Measurements from ENCODE around the gene SEMA5A.
A peak's percentile ranks its signal among the peaks of the same experiment; 100 is the strongest.

SEMA5A gene

DNA sequence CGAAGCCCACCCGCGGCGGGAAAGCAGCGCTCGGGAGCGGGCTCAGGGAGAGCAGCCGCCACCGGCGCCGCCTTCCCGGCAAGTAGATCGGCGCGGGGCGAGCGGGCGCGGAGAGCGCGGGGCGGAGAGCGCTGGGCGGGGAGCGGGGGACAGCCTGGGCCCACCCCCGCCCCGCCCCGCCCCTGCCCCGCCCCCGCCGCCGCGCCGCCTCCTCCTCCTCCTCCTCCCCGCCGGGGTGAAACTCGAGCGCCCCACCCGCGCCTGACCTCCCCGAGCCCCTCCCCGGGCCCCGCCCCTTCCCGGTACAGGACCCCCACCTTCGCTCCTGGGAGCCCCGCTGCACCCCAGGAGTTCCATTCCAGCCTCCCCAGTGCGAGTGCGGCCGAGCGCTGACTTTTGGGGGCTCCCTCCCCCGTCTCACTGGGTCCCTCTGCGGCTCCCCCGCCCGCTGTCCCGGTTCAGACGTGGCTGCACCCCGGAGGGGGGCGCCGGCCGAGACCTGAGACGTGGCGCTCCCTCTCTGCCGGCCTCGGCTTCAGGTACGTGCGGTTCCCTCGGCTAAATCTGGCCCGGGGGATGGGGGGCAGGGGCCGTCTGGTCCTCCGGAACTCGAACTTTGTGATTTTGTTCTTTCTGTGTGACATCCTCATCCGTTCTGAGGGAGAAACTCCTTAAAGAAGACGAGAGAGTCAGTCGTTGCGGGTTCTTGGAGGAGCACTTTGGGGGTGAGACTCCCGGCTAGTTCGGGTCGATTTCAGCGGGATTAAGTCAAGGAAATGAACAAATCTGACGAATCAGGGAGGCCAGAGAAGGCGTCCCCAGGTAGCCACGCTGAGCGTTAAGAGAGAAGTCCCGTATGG, at the start of gene SEMA5A:
TSS of gene SEMA5A (minus strand) at position 84 of the 860 bp plus-strand sequence. CDS start 166,129 bp downstream, outside the sequence.
- peak; percentile 27 to 79 for DNase-seq (ENCODE audit: low spot score in 2 of 2)
- in situ Hi-C loops (cut with MboI; ENCODE audit: low sequenced_read_pairs) = loop anchor here (25.0 kb wide), 1 partner anchor 184 kb away; no protein-coding TSS in a partner anchor
- H3K9me3 ChIP-seq = no peaks in the 10 kb centered on the region
- no peaks in the 10 kb centered on the region for H3K36me3 ChIP-seq (replicated peaks)
- peaks cover 4% of the 10 kb centered on the region; the same call in 1 of the 2 replicates for H3K4me1 ChIP-seq
- H3K4me3 ChIP-seq = peak within 1 kb of the TSS; percentile 47
- peaks cover 6% of the 10 kb centered on the region for H3K27me3 ChIP-seq (ENCODE audit: low read depth)

- DNase-seq (ENCODE audit: low spot score in 2 of 2) = no peak
- in situ Hi-C loops (cut with MboI; ENCODE audit: low sequenced_read_pairs) = no loop called here
- H3K27me3 ChIP-seq (ENCODE audit: low read depth) = no peaks in the 10 kb centered on the region
- H3K36me3 ChIP-seq (replicated peaks) = no peaks in the 10 kb centered on the region
- H3K4me1 ChIP-seq = no peaks in the 10 kb centered on the region
- H3K4me3 ChIP-seq = no peak overlapping the region
- no peaks in the 10 kb centered on the region for H3K9me3 ChIP-seq
These were observed 49.0 kb upstream of the SEMA5A start for GRCh38 chr5:9594913-9595312.

DNA sequence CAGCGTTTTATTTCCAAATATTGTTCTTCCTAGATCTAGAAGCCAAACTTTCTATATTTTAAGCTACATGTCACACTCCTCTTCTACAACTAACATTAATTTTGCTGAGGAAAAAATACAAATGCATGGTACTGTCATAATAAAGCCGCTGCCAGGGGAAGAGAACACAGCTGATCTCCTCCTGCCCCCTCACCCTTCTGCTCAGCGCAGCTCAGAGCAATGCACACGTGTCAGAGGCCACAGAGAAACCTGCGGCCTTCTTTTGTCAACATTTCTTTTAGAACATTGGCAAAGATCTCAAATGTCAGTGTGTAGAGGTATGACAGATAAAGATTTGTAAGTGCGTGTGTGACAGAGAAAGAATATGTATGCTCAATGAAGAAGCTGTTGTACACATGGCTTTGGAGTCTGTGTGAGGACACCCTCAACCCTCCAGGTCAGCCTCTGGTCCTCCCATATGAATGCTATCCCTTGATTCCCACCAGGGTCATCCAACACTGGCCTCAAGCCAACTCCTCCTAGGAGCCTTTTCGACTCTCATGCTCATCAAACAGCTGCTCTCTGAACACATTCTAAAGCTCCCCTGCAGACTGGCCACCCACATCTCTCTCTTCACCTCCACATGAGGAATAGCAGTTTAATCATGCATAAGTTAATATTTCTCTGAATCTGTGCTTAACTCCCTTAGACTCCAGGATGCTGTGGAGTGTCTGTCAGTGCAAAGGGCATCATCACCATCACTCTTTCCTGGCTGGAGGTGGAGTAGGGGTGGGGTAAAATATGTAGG, 43.4 kb upstream of the SEMA5A start:
- Histone ChIP-seq H3K36me3 (replicated peaks) (no peaks in the 10 kb centered on the region), H3K4me1 (no peaks in the 10 kb centered on the region), H3K27me3 (ENCODE audit: low read depth) (no peaks in the 10 kb centered on the region), H3K4me3 (no peak overlapping the region), H3K9me3 (no peaks in the 10 kb centered on the region)
- no peak for DNase-seq (ENCODE audit: low spot score in 2 of 2)
- in situ Hi-C loops (cut with MboI; ENCODE audit: low sequenced_read_pairs) = no loop called here

GRCh38 chr5:9588254-9588653, 42.4 kb upstream of the SEMA5A start:
- no peak overlapping the region for H3K4me3 ChIP-seq
- H3K4me1 ChIP-seq = no peaks in the 10 kb centered on the region
- no peak for DNase-seq (ENCODE audit: low spot score in 2 of 2)
- in situ Hi-C loops (cut with MboI; ENCODE audit: low sequenced_read_pairs) = no loop called here
- H3K9me3 ChIP-seq = no peaks in the 10 kb centered on the region
- H3K27me3 ChIP-seq (ENCODE audit: low read depth) = no peaks in the 10 kb centered on the region
- no peaks in the 10 kb centered on the region for H3K36me3 ChIP-seq (replicated peaks)

GRCh38 chr5:9587135-9587534, 41.3 kb upstream of the SEMA5A start:
- Histone ChIP-seq H3K27me3 (ENCODE audit: low read depth) (no peaks in the 10 kb centered on the region), H3K4me1 (no peaks in the 10 kb centered on the region), H3K9me3 (no peaks in the 10 kb centered on the region), H3K36me3 (replicated peaks) (no peaks in the 10 kb centered on the region), H3K4me3 (no peak overlapping the region)
- DNase-seq (ENCODE audit: low spot score in 2 of 2) = no peak
- in situ Hi-C loops (cut with MboI; ENCODE audit: low sequenced_read_pairs) = no loop called here

DNA sequence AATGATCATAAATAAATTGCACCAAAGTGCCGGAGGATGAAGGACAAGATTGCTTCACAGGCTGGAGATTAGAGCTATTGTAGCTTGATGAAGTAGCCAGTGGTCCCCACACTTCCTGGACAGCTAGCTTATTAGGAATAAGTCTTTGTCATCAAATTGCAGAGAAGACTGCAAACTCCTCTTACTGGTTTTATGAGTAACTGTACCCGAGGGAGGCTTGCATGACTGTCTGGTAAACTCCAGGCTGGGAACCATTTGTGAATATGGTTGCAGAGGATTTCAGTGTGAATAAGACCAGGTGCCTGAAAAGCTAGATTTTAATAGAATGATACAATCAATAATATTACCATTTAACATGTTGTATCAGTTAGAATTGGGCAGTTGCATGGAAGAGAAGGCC, 36.5 kb upstream of the SEMA5A start:
- Histone ChIP-seq H3K9me3 (no peaks in the 10 kb centered on the region), H3K4me3 (no peak overlapping the region), H3K27me3 (ENCODE audit: low read depth) (no peaks in the 10 kb centered on the region), H3K4me1 (no peaks in the 10 kb centered on the region), H3K36me3 (replicated peaks) (no peaks in the 10 kb centered on the region)
- DNase-seq (ENCODE audit: low spot score in 2 of 2) = no peak
- in situ Hi-C loops (cut with MboI; ENCODE audit: low sequenced_read_pairs) = no loop called here

DNA sequence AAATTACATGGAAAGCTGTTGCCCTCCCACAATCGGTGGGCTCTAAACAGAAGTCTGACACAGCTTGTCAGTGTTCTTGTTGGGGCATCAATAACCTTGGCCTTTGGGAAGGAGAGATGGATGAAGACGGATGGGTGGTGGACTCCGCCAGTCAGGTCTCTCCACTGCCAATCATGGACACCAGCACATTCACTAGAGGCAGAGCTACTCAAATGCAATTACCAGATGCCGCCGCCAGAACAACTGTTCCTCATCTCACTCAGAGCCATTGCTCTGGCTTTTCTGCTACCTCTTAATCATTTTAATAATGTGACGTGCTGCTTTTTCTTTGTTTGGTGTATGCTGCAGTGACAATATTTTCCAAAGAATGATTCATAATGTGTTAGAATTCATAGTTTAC, 27.9 kb upstream of the SEMA5A start:
- Histone ChIP-seq H3K4me3 (no peak overlapping the region), H3K27me3 (ENCODE audit: low read depth) (no peaks in the 10 kb centered on the region), H3K9me3 (no peaks in the 10 kb centered on the region), H3K4me1 (no peaks in the 10 kb centered on the region), H3K36me3 (replicated peaks) (no peaks in the 10 kb centered on the region)
- in situ Hi-C loops (cut with MboI; ENCODE audit: low sequenced_read_pairs) = no loop called here
- DNase-seq (ENCODE audit: low spot score in 2 of 2) = no peak

DNA sequence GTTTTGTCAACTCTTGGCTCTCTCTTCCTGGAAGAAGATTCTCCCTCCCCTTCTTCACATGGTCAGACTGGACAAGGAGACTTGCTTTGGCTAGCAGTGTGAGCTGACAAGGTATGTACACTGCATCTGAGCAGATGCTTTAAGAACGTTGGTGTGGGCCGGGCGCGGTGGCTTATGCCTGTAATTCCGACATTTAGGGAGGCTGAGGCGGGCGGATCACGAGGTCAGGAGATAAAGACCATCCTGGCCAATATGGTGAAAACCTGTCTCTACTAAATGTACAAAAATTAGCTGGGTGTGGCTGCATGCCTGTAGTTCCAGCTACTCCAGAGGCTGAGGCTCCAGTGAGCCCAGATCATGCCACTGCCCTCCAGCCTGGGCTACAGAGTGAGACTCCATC, 26.4 kb upstream of the SEMA5A start:
- no peak overlapping the region for H3K4me3 ChIP-seq
- no peaks in the 10 kb centered on the region for H3K4me1 ChIP-seq
- no peak for DNase-seq (ENCODE audit: low spot score in 2 of 2)
- in situ Hi-C loops (cut with MboI; ENCODE audit: low sequenced_read_pairs) = no loop called here
- no peaks in the 10 kb centered on the region for H3K27me3 ChIP-seq (ENCODE audit: low read depth)
- H3K9me3 ChIP-seq = no peaks in the 10 kb centered on the region
- H3K36me3 ChIP-seq (replicated peaks) = no peaks in the 10 kb centered on the region

GRCh38 chr5:9570876-9571275, 25.0 kb upstream of the SEMA5A start:
- in situ Hi-C loops (cut with MboI; ENCODE audit: low sequenced_read_pairs) = no loop called here
- Histone ChIP-seq H3K27me3 (ENCODE audit: low read depth) (no peaks in the 10 kb centered on the region), H3K4me3 (no peak overlapping the region), H3K4me1 (no peaks in the 10 kb centered on the region), H3K9me3 (no peaks in the 10 kb centered on the region), H3K36me3 (replicated peaks) (no peaks in the 10 kb centered on the region)
- DNase-seq (ENCODE audit: low spot score in 2 of 2) = no peak

DNA sequence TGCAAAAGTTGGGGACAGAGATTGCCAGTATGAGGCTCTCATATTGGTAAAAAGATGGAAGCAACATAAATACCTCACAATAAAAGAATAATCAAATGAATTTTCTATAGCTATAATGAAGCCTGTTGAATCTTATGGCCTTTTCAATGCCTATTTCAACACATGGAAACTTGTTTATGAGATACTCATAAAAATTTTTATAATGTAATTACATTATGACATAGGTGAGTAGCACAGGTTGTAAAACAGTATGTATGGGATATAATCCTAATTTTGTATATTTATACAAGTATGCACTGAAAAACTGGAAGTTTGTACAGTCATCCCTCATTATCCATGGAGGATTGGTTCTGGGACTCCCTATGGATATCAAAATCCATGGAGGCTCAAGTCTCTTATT, 21.2 kb upstream of the SEMA5A start:
- Histone ChIP-seq H3K4me1 (no peaks in the 10 kb centered on the region), H3K9me3 (no peaks in the 10 kb centered on the region), H3K36me3 (replicated peaks) (no peaks in the 10 kb centered on the region), H3K4me3 (no peak overlapping the region), H3K27me3 (ENCODE audit: low read depth) (no peaks in the 10 kb centered on the region)
- no peak for DNase-seq (ENCODE audit: low spot score in 2 of 2)
- in situ Hi-C loops (cut with MboI; ENCODE audit: low sequenced_read_pairs) = no loop called here

DNA sequence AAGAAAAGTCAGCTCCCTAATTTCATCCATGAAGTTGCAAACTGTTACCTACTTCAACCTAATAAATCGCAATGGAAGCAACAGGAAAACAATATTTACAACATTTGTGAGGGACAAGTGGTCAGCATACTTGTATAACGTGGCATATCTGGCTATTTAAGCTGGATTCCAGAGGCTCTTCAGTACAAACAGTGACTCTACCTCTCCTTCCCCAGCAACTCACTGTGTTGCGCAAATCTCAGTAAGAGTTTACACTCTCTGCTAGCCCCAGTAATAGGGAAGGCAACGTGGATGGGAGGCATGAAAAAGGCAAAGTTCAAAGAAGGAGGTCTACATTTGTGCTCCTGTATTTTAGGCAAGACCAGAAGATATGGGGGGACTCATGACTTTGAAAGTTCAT, 18.9 kb upstream of the SEMA5A start:
- Histone ChIP-seq H3K9me3 (no peaks in the 10 kb centered on the region), H3K4me3 (no peak overlapping the region), H3K27me3 (ENCODE audit: low read depth) (no peaks in the 10 kb centered on the region), H3K36me3 (replicated peaks) (no peaks in the 10 kb centered on the region), H3K4me1 (no peaks in the 10 kb centered on the region)
- no peak for DNase-seq (ENCODE audit: low spot score in 2 of 2)
- in situ Hi-C loops (cut with MboI; ENCODE audit: low sequenced_read_pairs) = no loop called here

GRCh38 chr5:9562141-9562540, 16.3 kb upstream of the SEMA5A start:
- H3K36me3 ChIP-seq (replicated peaks) = no peaks in the 10 kb centered on the region
- H3K4me1 ChIP-seq = no peaks in the 10 kb centered on the region
- no peaks in the 10 kb centered on the region for H3K27me3 ChIP-seq (ENCODE audit: low read depth)
- H3K4me3 ChIP-seq = no peak overlapping the region
- H3K9me3 ChIP-seq = no peaks in the 10 kb centered on the region
- in situ Hi-C loops (cut with MboI; ENCODE audit: low sequenced_read_pairs) = no loop called here
- no peak for DNase-seq (ENCODE audit: low spot score in 2 of 2)

GRCh38 chr5:9559965-9560364, 14.1 kb upstream of the SEMA5A start:
- in situ Hi-C loops (cut with MboI; ENCODE audit: low sequenced_read_pairs) = no loop called here
- Histone ChIP-seq H3K4me1 (no peaks in the 10 kb centered on the region), H3K9me3 (no peaks in the 10 kb centered on the region), H3K4me3 (no peak overlapping the region), H3K27me3 (ENCODE audit: low read depth) (no peaks in the 10 kb centered on the region), H3K36me3 (replicated peaks) (no peaks in the 10 kb centered on the region)
- no peak for DNase-seq (ENCODE audit: low spot score in 2 of 2)

DNA sequence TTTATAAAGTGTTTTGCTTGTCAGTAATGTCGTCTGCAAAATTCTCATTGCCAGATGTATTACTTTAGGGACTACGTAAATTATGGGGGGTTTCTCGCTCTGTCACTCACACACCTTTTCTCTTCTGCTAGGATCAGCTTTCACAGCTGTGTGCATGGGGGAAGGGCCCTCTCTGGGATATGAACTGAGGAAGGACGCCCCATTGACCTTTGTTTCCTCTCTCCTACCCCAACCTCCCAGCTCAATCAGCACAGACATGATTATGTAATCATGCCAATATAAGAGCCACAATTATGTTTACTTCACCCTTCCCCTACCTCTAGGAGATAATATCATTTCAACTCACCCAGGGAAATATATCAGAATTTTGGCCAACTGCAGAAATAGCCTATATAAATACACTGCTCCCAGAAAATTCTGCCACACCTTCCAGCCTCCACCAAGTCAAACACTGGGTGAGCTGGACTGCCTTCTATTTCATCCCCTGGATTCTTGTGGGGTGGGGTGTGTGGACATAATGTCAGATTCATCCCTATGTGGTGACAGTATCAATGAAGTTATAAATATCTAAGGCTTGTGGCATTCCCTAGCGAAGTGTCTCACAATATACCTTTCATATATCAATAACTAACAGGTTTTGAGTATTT, 12.6 kb upstream of the SEMA5A start:
- in situ Hi-C loops (cut with MboI; ENCODE audit: low sequenced_read_pairs) = no loop called here
- no peaks in the 10 kb centered on the region for H3K27me3 ChIP-seq (ENCODE audit: low read depth)
- no peak for DNase-seq (ENCODE audit: low spot score in 2 of 2)
- H3K4me1 ChIP-seq = no peaks in the 10 kb centered on the region
- no peak overlapping the region for H3K4me3 ChIP-seq
- H3K9me3 ChIP-seq = no peaks in the 10 kb centered on the region
- no peaks in the 10 kb centered on the region for H3K36me3 ChIP-seq (replicated peaks)
